D721Med (cell line): Measurements from ENCODE around the gene HLA-DRB5.

Experiments used
- DNase-seq: peaks from one replicate; pipeline ENCODE4 v3.0.0; 2011; ENCODE audit warnings: low spot score; ENCODE audit not compliant: insufficient read length
- FAIRE-seq: peaks from 2 replicates; lab custom pipeline; 2011; peaks lifted over from hg19 to GRCh38; lab: Jason Lieb, UNC
- CTCF ChIP-seq: IDR thresholded peaks from 2 replicates; pipeline ENCODE4 v1.5.1; 2012; ENCODE audit warnings: mild to moderate bottlenecking, control low read depth; ENCODE audit not compliant: insufficient read depth; ENCODE audit errors: missing control alignments

HLA-DRB5 gene

GRCh38 chr6:32565511-32565910 lies 35.4 kb upstream of the HLA-DRB5 start:
- no peak for TF ChIP-seq CTCF
- FAIRE-seq (no peak), DNase-seq (no peak)

GRCh38 chr6:32562940-32563339 lies 32.9 kb upstream of the HLA-DRB5 start:
- no peak for DNase-seq
- TF ChIP-seq CTCF: no peak
- no peak for FAIRE-seq

- no peak for TF ChIP-seq CTCF
- no peak for FAIRE-seq
- no peak for DNase-seq
Measured at GRCh38 chr6:32559747-32560146, 29.7 kb upstream of the HLA-DRB5 start.

- FAIRE-seq: no peak
Measured at GRCh38 chr6:32558426-32559057, 28.5 kb upstream of the HLA-DRB5 start.

GRCh38 chr6:32554116-32554965 lies 24.3 kb upstream of the HLA-DRB5 start:
- FAIRE-seq (no peak), DNase-seq (no peak)
- TF ChIP-seq CTCF: no peak

More at GRCh38 chr6:32558426-32559057, 28.5 kb upstream of the HLA-DRB5 start:
- DNase-seq: no peak
- no peak for TF ChIP-seq CTCF

GRCh38 chr6:32553037-32553742 lies 23.1 kb upstream of the HLA-DRB5 start:
- FAIRE-seq (no peak), DNase-seq (no peak)
- TF ChIP-seq CTCF: no peak

- no peak for TF ChIP-seq CTCF
- FAIRE-seq (no peak), DNase-seq (no peak)
Measured at GRCh38 chr6:32551410-32551809, 21.3 kb upstream of the HLA-DRB5 start.
